ENCODE measurements around the gene ANXA8. TPM values are rescaled to one million over a fixed set of nuclear protein-coding genes. Genes with fewer than 3 reads are reported as not detected.
"Not testable (repeated sequence)": the region's sequence is repeated elsewhere in the genome, so short reads cannot be mapped to it uniquely, and the experiment has no call there.

ANXA8 gene, protein sequence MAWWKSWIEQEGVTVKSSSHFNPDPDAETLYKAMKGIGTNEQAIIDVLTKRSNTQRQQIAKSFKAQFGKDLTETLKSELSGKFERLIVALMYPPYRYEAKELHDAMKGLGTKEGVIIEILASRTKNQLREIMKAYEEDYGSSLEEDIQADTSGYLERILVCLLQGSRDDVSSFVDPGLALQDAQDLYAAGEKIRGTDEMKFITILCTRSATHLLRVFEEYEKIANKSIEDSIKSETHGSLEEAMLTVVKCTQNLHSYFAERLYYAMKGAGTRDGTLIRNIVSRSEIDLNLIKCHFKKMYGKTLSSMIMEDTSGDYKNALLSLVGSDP
- total RNA-seq: 10 to 100 TPM; 10.3 to 39.8 TPM

DNA sequence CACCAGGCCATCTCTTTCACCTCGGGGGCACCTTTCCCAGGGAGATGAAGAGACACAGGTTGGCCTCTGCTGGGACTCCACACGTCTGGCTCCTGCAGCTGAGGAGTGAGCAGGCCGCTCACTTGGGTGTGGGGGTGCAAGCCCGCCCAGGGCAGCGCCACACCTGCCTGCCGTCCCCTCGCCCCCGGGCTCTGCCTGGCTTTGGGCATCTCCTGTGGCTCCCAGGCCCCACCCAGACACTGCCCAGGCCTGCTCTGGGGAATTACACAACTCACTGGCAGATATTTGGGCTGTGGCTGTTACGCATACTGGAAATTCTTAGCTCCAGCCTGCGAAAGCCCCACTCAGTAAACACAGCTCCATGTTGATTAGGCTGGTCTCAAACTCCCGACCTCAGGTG lies at the start of gene ANXA8:
TSS of gene ANXA8 (minus strand) at position 193 of the 400 bp plus-strand sequence. CDS start at position 11, 182 bp downstream.
- not testable (repeated sequence) for H3K36me3 ChIP-seq; H3K9me3 ChIP-seq; DNase-seq (ENCODE audit: low spot score); H3K27me3 ChIP-seq; H3K4me3 ChIP-seq; H3K4me1 ChIP-seq; H3K27ac ChIP-seq

DNA sequence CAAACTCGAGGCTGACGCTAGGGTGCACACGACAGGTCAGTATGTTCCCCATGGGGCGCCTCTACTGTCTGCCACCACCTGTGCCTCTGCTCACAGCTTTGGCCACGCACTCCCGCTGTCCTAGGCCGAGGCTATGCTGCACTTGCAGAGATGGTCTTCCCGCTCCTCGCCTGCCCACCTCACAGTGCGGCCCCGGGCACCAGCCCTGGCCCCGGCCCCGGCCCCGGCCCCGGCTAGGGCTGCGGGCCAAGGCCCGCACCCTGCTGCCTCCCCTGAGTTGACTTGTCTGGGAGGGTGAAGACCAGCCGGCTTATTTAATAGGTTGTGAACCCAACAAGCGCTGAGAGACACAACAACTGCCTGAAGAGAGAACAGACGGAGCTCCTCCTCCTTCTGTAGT lies 39.6 kb upstream of the ANXA8 start, which contains the start of gene AGAP9:
TSS of gene AGAP9 (minus strand) at position 164 of the 400 bp plus-strand sequence. CDS start at position 52, 112 bp downstream.
- H3K27ac ChIP-seq; H3K4me1 ChIP-seq; H3K9me3 ChIP-seq; H3K27me3 ChIP-seq; DNase-seq (ENCODE audit: low spot score); H3K4me3 ChIP-seq; H3K36me3 ChIP-seq: not testable (repeated sequence)

GRCh38 chr10:47502313-47502712 lies 18.4 kb upstream of the ANXA8 start:
- H3K4me3 ChIP-seq; H3K27me3 ChIP-seq; H3K9me3 ChIP-seq; H3K27ac ChIP-seq; DNase-seq (ENCODE audit: low spot score); H3K4me1 ChIP-seq; H3K36me3 ChIP-seq: not testable (repeated sequence)

DNA sequence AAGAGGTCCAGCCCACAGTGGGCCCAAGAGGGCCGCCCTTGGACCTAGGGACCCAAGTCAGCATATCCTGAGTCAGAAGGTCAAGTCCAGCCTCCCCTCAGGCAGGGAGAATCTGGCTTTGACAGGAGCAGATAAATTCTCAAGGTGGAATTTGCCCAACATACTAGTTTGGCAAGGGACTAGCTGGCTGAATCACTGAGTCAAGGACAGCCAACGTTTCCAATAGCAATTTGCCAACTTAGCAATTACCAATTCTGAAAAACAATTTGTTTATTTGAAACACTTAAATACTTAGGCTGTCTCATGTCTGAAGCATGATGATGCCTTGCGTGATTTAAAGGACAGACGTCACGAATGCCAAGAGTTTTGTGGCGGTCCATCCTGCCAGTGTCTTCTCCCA lies 10.3 kb upstream of the ANXA8 start:
- not testable (repeated sequence) for DNase-seq (ENCODE audit: low spot score); H3K9me3 ChIP-seq; H3K27ac ChIP-seq; H3K27me3 ChIP-seq; H3K4me3 ChIP-seq; H3K36me3 ChIP-seq; H3K4me1 ChIP-seq

GRCh38 chr10:47491600-47491999 lies 7.7 kb upstream of the ANXA8 start, which contains the start of gene FAM25G:
Gene FAM25G, minus strand, starts transcription at chr10:47491700. Its CDS starts 26 bp downstream, at chr10:47491674.
- not testable (repeated sequence) for DNase-seq (ENCODE audit: low spot score); H3K9me3 ChIP-seq; H3K4me1 ChIP-seq; H3K27me3 ChIP-seq; H3K36me3 ChIP-seq; H3K27ac ChIP-seq; H3K4me3 ChIP-seq

DNA sequence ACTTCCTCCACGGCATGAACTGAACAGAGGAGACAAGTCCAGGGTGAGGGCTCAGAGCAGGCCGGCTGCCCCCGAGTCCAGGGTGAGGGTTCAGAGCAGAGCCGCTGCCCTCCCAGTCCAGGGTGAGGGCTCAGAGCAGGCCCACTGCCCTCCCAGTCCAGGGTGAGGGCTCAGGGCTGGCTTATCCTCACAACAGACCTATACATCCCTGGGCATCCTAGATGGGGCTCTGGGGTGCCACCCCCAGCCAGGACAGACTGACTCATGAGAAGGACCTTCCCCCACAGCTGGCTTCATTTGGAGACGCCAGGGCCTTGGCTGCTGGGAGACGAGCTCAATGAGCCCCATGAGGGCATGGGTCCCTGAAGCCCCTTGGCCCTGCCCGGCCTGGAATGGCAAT lies 5.7 kb upstream of the ANXA8 start:
- not testable (repeated sequence) for H3K4me1 ChIP-seq; H3K36me3 ChIP-seq; H3K9me3 ChIP-seq; H3K4me3 ChIP-seq; H3K27ac ChIP-seq; DNase-seq (ENCODE audit: low spot score); H3K27me3 ChIP-seq

- not testable (repeated sequence) for H3K36me3 ChIP-seq; H3K27ac ChIP-seq; H3K4me3 ChIP-seq; H3K27me3 ChIP-seq; H3K4me1 ChIP-seq; DNase-seq (ENCODE audit: low spot score); H3K9me3 ChIP-seq
These were observed 2.0 kb upstream of the ANXA8 start for GRCh38 chr10:47485943-47486342.

- H3K27me3 ChIP-seq; H3K9me3 ChIP-seq; H3K4me1 ChIP-seq; H3K36me3 ChIP-seq; DNase-seq (ENCODE audit: low spot score); H3K27ac ChIP-seq; H3K4me3 ChIP-seq: not testable (repeated sequence)
These were observed 871 bp upstream of the ANXA8 start for GRCh38 chr10:47484786-47485185.

GRCh38 chr10:47482367-47482766 lies 1.5 kb downstream of the ANXA8 start:
- not testable (repeated sequence) for H3K36me3 ChIP-seq; H3K4me1 ChIP-seq; H3K27ac ChIP-seq; DNase-seq (ENCODE audit: low spot score); H3K4me3 ChIP-seq; H3K9me3 ChIP-seq; H3K27me3 ChIP-seq

- H3K4me3 ChIP-seq; DNase-seq (ENCODE audit: low spot score); H3K27ac ChIP-seq; H3K27me3 ChIP-seq; H3K36me3 ChIP-seq; H3K4me1 ChIP-seq; H3K9me3 ChIP-seq: not testable (repeated sequence)
These were observed 2.1 kb downstream of the ANXA8 start for GRCh38 chr10:47481768-47482181.

GRCh38 chr10:47481182-47481766 lies 2.6 kb downstream of the ANXA8 start:
- H3K27ac ChIP-seq; H3K27me3 ChIP-seq; H3K9me3 ChIP-seq; H3K4me3 ChIP-seq; DNase-seq (ENCODE audit: low spot score); H3K4me1 ChIP-seq; H3K36me3 ChIP-seq: not testable (repeated sequence)

DNA sequence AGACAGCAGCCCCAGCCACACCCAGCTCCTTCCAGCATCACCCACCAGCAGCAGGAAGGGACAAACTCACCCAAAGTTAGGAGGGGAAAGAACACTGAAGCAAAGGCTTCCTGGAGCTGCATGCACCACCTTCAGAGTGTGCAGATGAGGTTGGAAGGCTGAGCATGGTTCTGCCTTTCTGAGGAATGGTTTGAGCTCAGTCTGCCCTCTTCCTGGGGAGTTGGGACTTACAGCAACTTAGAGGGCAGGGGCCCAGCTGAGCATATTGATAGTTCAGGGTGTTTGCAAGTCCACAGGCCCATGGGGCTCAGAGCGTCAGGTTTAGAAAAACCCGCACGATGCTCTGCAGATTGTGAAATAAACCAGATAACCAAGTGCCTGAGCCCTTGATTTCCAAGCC lies 3.8 kb downstream of the ANXA8 start:
- not testable (repeated sequence) for H3K9me3 ChIP-seq; DNase-seq (ENCODE audit: low spot score); H3K27me3 ChIP-seq; H3K4me1 ChIP-seq; H3K36me3 ChIP-seq; H3K27ac ChIP-seq; H3K4me3 ChIP-seq

DNA sequence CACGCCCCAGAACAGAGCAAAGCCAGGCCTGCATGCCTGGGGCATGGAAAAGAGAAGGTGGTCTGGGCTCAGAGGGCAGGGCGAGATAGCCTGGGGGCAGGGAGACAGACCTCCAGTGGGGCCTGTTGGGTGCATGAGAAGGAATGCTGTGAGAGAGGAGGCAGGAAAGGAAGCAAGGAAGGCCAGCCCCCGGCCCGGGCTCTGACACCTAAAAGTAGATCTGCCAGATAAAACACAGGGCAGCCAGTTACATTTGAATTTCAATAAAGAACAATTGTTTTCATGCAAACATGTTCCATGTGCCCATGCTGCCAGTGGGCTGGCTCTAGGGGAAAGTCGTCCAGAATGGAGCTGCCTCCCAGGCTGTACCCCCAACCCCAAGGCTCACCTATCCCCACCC lies 5.8 kb downstream of the ANXA8 start:
- not testable (repeated sequence) for DNase-seq (ENCODE audit: low spot score)

GRCh38 chr10:47477078-47477477 lies 6.8 kb downstream of the ANXA8 start:
- H3K4me1 ChIP-seq; H3K27me3 ChIP-seq; DNase-seq (ENCODE audit: low spot score); H3K36me3 ChIP-seq; H3K27ac ChIP-seq; H3K4me3 ChIP-seq; H3K9me3 ChIP-seq: not testable (repeated sequence)

More for the DNA sequence above, 5.8 kb downstream of the ANXA8 start:
- H3K27ac ChIP-seq, H3K4me1 ChIP-seq, H3K27me3 ChIP-seq, H3K4me3 ChIP-seq, H3K36me3 ChIP-seq, H3K9me3 ChIP-seq: not testable (repeated sequence)

DNA sequence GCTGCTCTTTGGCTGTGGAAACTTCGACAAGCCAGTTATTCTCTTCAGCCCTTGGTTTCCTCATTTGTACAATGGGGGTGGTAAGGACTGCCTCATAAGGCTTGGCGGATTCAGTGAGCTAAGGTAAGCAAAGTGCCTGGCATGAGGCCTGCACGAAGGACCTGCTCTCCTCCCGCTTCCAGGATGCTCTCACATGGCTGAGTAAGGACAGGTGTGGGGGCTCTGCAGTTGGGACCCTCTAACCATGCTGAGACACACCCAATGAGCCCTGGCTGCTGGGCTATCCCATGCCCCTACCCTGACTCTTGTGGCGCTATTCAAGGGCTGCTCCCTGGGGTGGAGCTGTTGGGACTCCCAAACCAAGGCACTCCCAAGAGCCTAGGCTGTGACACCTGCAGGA lies 8.8 kb downstream of the ANXA8 start:
- not testable (repeated sequence) for H3K36me3 ChIP-seq; H3K9me3 ChIP-seq; H3K4me1 ChIP-seq; DNase-seq (ENCODE audit: low spot score); H3K4me3 ChIP-seq; H3K27me3 ChIP-seq; H3K27ac ChIP-seq
